ENCODE results near the gene SLC2A6.

- TF ChIP-seq POLR2A (IDR thresholded peaks at IDR 0.05) (no peak), CTCF (IDR thresholded peaks at IDR 0.05) (no peak), EP300 (IDR thresholded peaks at IDR 0.05; ENCODE audit: low read depth) (no peak)
These were observed 52.9 kb downstream of the SLC2A6 start for GRCh38 chr9:133426011-133426410.
